WI38 (cell line): ENCODE results near the gene FRS2.

Experiments used
- H3K4me3 ChIP-seq: 2 replicates; pipeline ENCODE4 v1.5.1; 2011; ENCODE audit warnings: low read depth, mild to moderate bottlenecking, control low read depth, low read length
- TF ChIP-seq, protein P1 (sequence below): IDR thresholded peaks from 2 replicates; pipeline ENCODE4 v1.5.1; 2012; ENCODE audit warnings: low read depth, mild to moderate bottlenecking, control low read depth, low read length

Gene FRS2

DNA sequence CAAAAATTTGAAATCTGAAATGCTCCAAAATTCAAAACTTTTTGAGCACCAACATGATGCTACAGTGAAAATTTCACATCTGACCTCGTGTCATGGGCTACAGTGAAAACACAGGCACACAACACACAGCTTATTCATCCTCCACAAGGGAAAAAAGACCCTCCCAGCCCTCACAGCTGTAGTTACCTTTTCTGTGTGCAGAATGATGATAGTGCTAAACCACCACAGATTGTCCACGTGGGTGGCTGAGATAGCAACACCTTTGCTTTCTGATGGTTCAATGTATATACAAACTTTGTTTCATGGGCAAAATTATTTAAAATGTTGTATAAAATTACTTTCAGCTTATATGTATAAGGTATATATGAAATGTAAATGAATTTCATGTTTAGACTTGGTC is 46.8 kb downstream of the FRS2 start:
- TF ChIP-seq, protein P1, sequence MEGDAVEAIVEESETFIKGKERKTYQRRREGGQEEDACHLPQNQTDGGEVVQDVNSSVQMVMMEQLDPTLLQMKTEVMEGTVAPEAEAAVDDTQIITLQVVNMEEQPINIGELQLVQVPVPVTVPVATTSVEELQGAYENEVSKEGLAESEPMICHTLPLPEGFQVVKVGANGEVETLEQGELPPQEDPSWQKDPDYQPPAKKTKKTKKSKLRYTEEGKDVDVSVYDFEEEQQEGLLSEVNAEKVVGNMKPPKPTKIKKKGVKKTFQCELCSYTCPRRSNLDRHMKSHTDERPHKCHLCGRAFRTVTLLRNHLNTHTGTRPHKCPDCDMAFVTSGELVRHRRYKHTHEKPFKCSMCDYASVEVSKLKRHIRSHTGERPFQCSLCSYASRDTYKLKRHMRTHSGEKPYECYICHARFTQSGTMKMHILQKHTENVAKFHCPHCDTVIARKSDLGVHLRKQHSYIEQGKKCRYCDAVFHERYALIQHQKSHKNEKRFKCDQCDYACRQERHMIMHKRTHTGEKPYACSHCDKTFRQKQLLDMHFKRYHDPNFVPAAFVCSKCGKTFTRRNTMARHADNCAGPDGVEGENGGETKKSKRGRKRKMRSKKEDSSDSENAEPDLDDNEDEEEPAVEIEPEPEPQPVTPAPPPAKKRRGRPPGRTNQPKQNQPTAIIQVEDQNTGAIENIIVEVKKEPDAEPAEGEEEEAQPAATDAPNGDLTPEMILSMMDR, result no peak
- no peak overlapping the region for H3K4me3 ChIP-seq

DNA sequence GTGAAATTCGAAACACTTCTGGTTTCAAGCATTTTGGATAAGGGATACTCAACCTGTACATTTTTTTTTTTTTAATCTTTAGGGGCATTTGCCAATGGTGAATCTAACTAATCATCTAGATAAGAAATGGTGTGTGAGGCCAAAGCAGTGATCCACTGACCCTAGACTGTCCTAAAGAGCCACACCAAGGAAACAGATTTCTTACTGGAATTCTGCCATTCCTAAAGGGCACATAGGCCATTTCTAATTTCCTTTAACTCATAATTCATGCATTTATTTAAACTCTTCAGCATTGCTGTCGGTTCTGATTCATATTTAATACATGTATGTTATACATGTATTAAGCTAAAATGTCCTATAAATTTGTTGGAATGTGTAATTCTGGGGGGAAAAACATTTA is 47.2 kb downstream of the FRS2 start:
- H3K4me3 ChIP-seq, result no peak overlapping the region
- TF ChIP-seq, protein P1, result no peak

DNA sequence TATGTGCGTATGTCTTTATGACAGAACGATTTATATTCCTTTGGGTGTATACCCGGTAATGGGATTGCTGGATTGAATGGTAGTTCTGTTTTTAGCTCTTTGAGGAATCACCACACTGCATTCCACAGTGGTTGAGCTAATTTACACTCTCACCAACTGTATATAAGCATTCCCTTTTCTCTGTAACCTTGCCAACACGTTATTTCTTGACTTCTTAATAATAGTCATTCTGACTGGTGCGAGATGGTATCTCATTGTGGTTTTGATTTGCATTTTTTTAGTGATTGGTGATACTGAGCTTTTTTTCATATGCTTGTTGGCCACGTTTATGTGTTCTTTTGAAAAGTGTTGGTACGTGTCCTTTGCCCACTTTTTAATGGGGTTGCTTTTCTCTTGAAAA is 49.7 kb downstream of the FRS2 start:
- TF ChIP-seq, protein P1, result no peak
- no peak overlapping the region for H3K4me3 ChIP-seq

DNA sequence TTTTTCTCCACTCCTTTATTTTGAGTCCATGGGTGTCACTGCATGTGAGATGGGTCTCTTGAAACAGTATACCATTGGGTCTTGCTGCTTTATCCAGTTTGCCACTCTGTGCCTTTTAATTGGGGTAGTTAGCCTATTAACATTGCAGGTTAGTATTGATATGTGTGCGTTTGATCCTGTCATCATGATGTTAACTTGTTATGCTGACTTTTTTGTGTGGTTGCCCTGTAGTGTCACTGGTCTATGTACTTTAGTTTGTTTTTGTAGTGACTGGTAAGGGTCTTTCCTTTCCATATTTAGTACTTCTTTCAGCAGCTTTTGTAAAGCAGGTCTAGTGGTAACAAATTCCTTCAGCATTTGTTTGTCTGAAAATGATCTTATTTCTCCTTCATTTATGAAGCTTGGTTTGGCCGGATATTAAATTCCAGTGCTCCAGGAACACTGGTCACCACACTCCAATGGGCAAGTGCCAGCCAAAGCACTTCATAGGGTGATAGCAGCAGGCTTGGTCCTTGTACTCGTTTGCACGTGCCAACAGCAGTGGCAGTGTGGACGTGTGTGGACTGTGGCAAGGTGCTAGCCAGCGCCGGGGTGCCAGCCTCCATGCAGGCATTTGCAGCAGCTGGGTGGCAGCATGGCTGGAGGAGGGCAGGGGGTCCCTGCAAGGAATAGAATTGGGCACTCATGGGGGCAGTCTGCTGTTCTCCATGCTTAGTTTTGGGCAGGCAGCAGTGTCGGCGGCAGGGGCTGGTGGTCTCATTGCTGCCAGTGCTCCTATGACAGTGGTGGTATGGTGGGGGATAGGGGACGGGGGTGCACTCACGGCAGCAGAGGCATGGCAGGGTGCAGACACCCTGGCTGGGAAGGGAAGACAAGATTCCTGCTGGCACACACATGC is 53.5 kb downstream of the FRS2 start:
- TF ChIP-seq, protein P1, result no peak
- no peak overlapping the region for H3K4me3 ChIP-seq

DNA sequence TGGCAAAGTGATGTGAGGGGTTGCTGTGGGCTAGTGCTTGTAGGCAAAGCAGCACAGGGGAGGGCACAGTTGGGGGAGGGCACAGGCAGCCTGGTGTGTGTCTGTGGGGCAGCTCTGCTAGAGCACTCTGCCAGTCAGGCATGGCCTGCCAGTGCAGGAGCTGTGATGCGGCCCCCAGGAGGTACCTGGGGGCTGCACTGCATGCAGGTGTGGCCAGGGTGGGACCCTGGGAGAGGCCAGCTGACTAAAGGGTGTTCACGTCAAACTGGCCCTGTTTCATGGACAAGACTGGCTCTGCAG is 54.1 kb downstream of the FRS2 start:
- TF ChIP-seq, protein P1, result no peak
- H3K4me3 ChIP-seq, result no peak overlapping the region

DNA sequence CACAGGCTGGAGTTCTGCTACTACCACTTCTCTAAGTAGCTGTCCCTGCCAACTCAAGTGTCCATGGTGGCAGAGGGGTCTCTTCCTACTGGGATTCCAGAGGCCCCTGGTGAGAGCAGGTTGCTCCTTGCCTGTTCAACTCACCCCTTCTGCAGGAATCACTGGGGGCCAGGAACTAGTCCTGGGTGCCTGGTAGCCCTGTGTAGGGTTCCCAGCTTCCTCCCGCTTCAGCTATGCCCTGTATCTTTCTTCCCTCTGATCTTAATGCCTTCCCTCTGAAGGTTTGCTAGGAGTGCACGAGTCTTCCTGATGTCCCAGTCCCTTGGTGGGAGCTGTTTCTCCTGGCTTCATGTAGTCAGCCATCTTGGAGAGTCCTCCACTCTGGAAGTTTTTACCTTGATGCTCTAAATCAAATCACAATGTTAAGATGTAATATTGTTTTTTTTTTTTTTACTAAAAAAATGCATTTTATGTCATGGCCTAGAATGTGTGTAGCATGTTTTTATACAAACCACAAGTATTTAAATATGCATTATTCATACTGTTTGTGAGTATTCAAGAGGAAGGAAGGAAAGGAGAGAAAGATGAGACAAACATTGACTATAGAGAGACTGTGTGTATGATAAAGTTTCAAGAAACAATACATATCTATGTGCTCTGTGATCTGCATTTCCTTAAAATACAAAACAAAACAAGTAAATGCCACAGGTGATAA is 54.7 kb downstream of the FRS2 start:
- TF ChIP-seq, protein P1, result no peak
- no peak overlapping the region for H3K4me3 ChIP-seq

DNA sequence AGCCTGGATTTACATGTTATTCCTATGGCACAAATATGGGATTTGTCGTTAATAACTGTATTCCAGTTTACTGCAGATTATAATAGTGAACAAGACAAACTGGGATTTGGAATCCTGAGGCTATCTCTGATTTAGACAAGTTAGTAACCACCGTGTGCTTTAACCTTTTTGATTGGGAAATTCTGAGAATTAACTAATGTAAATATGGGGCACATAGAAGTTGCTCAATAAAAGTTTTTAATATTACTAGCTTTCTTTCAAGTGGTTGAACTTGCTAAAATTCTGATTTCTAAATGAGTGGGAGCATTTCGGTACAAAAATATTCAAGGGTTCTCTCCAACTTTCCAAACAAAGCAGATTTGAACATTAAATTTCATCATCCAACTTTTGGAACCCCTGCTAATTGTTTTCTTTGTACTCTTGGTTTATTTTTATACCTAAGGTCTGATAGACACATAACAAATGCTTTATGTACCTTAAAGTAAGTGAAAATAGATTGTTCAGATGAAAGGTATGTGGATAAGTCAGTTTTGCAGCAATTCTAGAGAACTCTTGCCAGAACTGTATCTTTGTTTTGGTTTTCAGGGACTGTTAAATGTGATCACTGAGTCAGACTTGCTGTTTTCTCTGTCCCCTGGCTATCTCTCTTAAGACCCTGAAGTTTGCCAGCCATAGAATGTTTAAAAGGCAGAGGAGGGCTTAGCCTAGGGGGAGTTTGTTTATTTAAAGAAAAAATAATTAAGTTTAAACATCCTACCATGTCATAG is 57.5 kb downstream of the FRS2 start:
- H3K4me3 ChIP-seq, result no peak overlapping the region
- TF ChIP-seq, protein P1, result no peak
